ENCODE results near the gene REV1.

- TF ChIP-seq CTCF (IDR thresholded peaks at IDR 0.05) (no peak), POLR2A (IDR thresholded peaks at IDR 0.05) (no peak), EP300 (IDR thresholded peaks at IDR 0.05) (no peak)
Measured at GRCh38 chr2:99380376-99381010, 109.3 kb downstream of the REV1 start.
